Muscle layer of duodenum (tissue), 2 donors: ENCODE measurements around the gene TXLNG.
A peak's percentile ranks its signal among the peaks of the same experiment; 100 is the strongest.
"Not testable (repeated sequence)": the region's sequence is repeated elsewhere in the genome, so short reads cannot be mapped to it uniquely, and the experiment has no call there.

ENCODE experiments used
- H3K27ac ChIP-seq: one replicate; pipeline ENCODE4 v1.7.0; 2013; ENCODE audit warnings: mild to moderate bottlenecking, low read length
- H3K27me3 ChIP-seq: one replicate; pipeline ENCODE4 v1.7.0; 2013; ENCODE audit warnings: low read depth, mild to moderate bottlenecking, control low read depth, low read length
- H3K36me3 ChIP-seq, 2 donors: one replicate each; pipeline ENCODE4 v1.7.0; 2013; ENCODE audit warnings: low read length in 2 of 2, control low read depth in 1 of 2, mild to moderate bottlenecking in 1 of 2; ENCODE audit not compliant: insufficient read depth in 2 of 2, control insufficient read depth in 1 of 2
- H3K4me1 ChIP-seq, 2 donors: one replicate each; pipeline ENCODE4 v1.7.0; 2013; ENCODE audit warnings: low read length in 2 of 2, mild to moderate bottlenecking in 2 of 2, control low read depth in 1 of 2, moderate library complexity in 1 of 2; ENCODE audit not compliant: insufficient read depth in 2 of 2, control insufficient read depth in 1 of 2
- H3K4me3 ChIP-seq, 2 donors: one replicate each; pipeline ENCODE4 v1.7.0; 2013; ENCODE audit warnings: low read length in 2 of 2, low read depth in 1 of 2, mild to moderate bottlenecking in 1 of 2
- H3K9me3 ChIP-seq, 2 donors: one replicate each; pipeline ENCODE4 v1.7.0; 2013; ENCODE audit warnings: low read length in 2 of 2, control low read depth in 1 of 2, mild to moderate bottlenecking in 1 of 2; ENCODE audit not compliant: control insufficient read depth in 1 of 2
- donor health status: healthy.

Gene TXLNG

GRCh38 chrX:16786139-16786790 is at the start of gene TXLNG:
TSS of gene TXLNG (plus strand) at chrX:16786466. CDS start at chrX:16786488, 22 bp downstream.
- Histone ChIP-seq H3K27ac (no peak within 1 kb of the TSS), H3K4me3 (peak within 1 kb of the TSS; percentile 66 to 85), H3K27me3 (no peaks in the 10 kb centered on the region), H3K9me3 (no peaks in the 10 kb centered on the region), H3K36me3 (no peaks in the 10 kb centered on the region), H3K4me1 (no peaks in the 10 kb centered on the region)

GRCh38 chrX:16737024-16737423 is 49.2 kb upstream of the TXLNG start:
- peaks cover 22 to 26% of the 10 kb centered on the region in 2 donors for H3K36me3 ChIP-seq
- no peak overlapping the region for H3K27ac ChIP-seq
- no peaks in the 10 kb centered on the region for H3K4me1 ChIP-seq
- no peaks in the 10 kb centered on the region for H3K9me3 ChIP-seq
- no peak overlapping the region for H3K4me3 ChIP-seq
- no peaks in the 10 kb centered on the region for H3K27me3 ChIP-seq

GRCh38 chrX:16739574-16739973 is 46.7 kb upstream of the TXLNG start:
- Histone ChIP-seq H3K36me3 (peaks cover 31 to 37% of the 10 kb centered on the region in 2 donors), H3K27ac (no peak overlapping the region), H3K4me1 (no peaks in the 10 kb centered on the region), H3K27me3 (no peaks in the 10 kb centered on the region), H3K4me3 (no peak overlapping the region), H3K9me3 (no peaks in the 10 kb centered on the region)

GRCh38 chrX:16743604-16744325 is 42.5 kb upstream of the TXLNG start:
- no peaks in the 10 kb centered on the region for H3K9me3 ChIP-seq
- H3K27ac ChIP-seq, result no peak overlapping the region
- no peaks in the 10 kb centered on the region for H3K27me3 ChIP-seq
- no peaks in the 10 kb centered on the region for H3K4me1 ChIP-seq
- peaks cover 26 to 28% of the 10 kb centered on the region in 2 donors for H3K36me3 ChIP-seq
- H3K4me3 ChIP-seq, result no peak overlapping the region

- Histone ChIP-seq H3K9me3 (no peaks in the 10 kb centered on the region), H3K4me1 (no peaks in the 10 kb centered on the region), H3K4me3 (no peak overlapping the region), H3K27me3 (no peaks in the 10 kb centered on the region), H3K36me3 (peaks cover 20 to 31% of the 10 kb centered on the region in 2 donors), H3K27ac (no peak overlapping the region)
Observed at GRCh38 chrX:16745102-16745501, 41.2 kb upstream of the TXLNG start.

GRCh38 chrX:16745659-16746058 is 40.6 kb upstream of the TXLNG start:
- Histone ChIP-seq H3K36me3 (peaks cover 18 to 35% of the 10 kb centered on the region in 2 donors), H3K4me1 (no peaks in the 10 kb centered on the region), H3K27me3 (no peaks in the 10 kb centered on the region), H3K4me3 (no peak overlapping the region), H3K27ac (no peak overlapping the region), H3K9me3 (no peaks in the 10 kb centered on the region)

- Histone ChIP-seq H3K9me3 (no peaks in the 10 kb centered on the region), H3K27ac (no peak overlapping the region), H3K4me3 (no peak overlapping the region), H3K4me1 (no peaks in the 10 kb centered on the region), H3K27me3 (no peaks in the 10 kb centered on the region), H3K36me3 (peaks cover 18 to 30% of the 10 kb centered on the region in 2 donors)
Observed at GRCh38 chrX:16748425-16748824, 37.8 kb upstream of the TXLNG start.

GRCh38 chrX:16750136-16750535 is 36.1 kb upstream of the TXLNG start:
- no peaks in the 10 kb centered on the region for H3K4me1 ChIP-seq
- H3K27me3 ChIP-seq, result no peaks in the 10 kb centered on the region
- peaks cover 4 to 18% of the 10 kb centered on the region in 2 donors for H3K36me3 ChIP-seq
- no peak overlapping the region for H3K4me3 ChIP-seq
- H3K27ac ChIP-seq, result no peak overlapping the region
- no peaks in the 10 kb centered on the region for H3K9me3 ChIP-seq

- Histone ChIP-seq H3K9me3 (no peaks in the 10 kb centered on the region), H3K4me3 (no peak overlapping the region), H3K4me1 (no peaks in the 10 kb centered on the region), H3K36me3 (peaks cover 11 to 21% of the 10 kb centered on the region in 2 donors), H3K27ac (no peak overlapping the region), H3K27me3 (no peaks in the 10 kb centered on the region)
Observed at GRCh38 chrX:16754019-16754418, 32.2 kb upstream of the TXLNG start.

GRCh38 chrX:16756724-16757123 is 29.5 kb upstream of the TXLNG start:
- H3K4me3 ChIP-seq, result no peak overlapping the region
- H3K36me3 ChIP-seq, result peaks cover 23 to 25% of the 10 kb centered on the region in 2 donors
- H3K27ac ChIP-seq, result no peak overlapping the region
- no peaks in the 10 kb centered on the region for H3K4me1 ChIP-seq
- no peaks in the 10 kb centered on the region for H3K27me3 ChIP-seq
- no peaks in the 10 kb centered on the region for H3K9me3 ChIP-seq

GRCh38 chrX:16761500-16761899 is 24.8 kb upstream of the TXLNG start:
- H3K4me3 ChIP-seq, H3K27me3 ChIP-seq, H3K9me3 ChIP-seq, H3K4me1 ChIP-seq, H3K27ac ChIP-seq: not testable (repeated sequence)
- H3K36me3 ChIP-seq, result peaks cover 11 to 18% of the 10 kb centered on the region in 2 donors
